ENCODE data around the gene USP47.

- TF ChIP-seq CTCF (IDR thresholded peaks at IDR 0.05) = no peak
- TF ChIP-seq POLR2A (IDR thresholded peaks at IDR 0.05) = no peak
- no peak for TF ChIP-seq POLR2AphosphoS5 (IDR thresholded peaks at IDR 0.05)
- no peak for TF ChIP-seq EP300 (IDR thresholded peaks at IDR 0.05)
Observed at GRCh38 chr11:11966354-11966741, 124.6 kb downstream of the USP47 start.
